Ovary (tissue), 9 donors: ENCODE results near the gene DLG1. TPM values are rescaled to one million over a fixed set of nuclear protein-coding genes. Genes with fewer than 3 reads are reported as not detected.
"Not testable (repeated sequence)": the region's sequence is repeated elsewhere in the genome, so short reads cannot be mapped to it uniquely, and the experiment has no call there.

Experiments
- DNase-seq, 5 donors: peaks; one replicate each; pipeline ENCODE4 v3.0.0-alpha.2; 2019 to 2020
- H3K27ac ChIP-seq, 2 donors: fragments of 200-600 bp; one replicate each; pipeline versions ENCODE4 v1.5.1 to v1.8.0; 2019 to 2022
- H3K27me3 ChIP-seq: fragments of 200-600 bp; one replicate; pipeline ENCODE4 v1.8.0; 2022
- H3K36me3 ChIP-seq: fragments of 200-600 bp; sonication (generic); one replicate; pipeline ENCODE4 v1.5.1; 2019
- H3K4me1 ChIP-seq: one replicate; pipeline ENCODE4 v1.8.1; 2013; ENCODE audit warnings: mild to moderate bottlenecking, moderate library complexity; ENCODE audit not compliant: insufficient read depth
- H3K4me3 ChIP-seq: fragments of 200-600 bp; sonication (generic); one replicate; pipeline ENCODE4 v1.5.1; 2017
- H3K9me3 ChIP-seq, 2 donors: fragments of 200-600 bp in 1 of 2; sonication (generic) in 1 of 2; one replicate each; pipeline versions ENCODE4 v1.5.1 to v1.8.1; 2013 to 2019; ENCODE audit warnings: mild to moderate bottlenecking in 1 of 2, moderate library complexity in 1 of 2
- CTCF ChIP-seq, 3 donors: fragments of 450-650 bp in 2 of 3; fragments of 200-600 bp in 1 of 3; IDR thresholded peaks; one replicate each; pipeline versions ENCODE4 v1.5.1 to v1.8.0; 2016 to 2022; ENCODE audit warnings: antibody characterized with exemption in 3 of 3, mild to moderate bottlenecking in 1 of 3
- EP300 ChIP-seq: sonication (generic); formaldehyde crosslinking; IDR thresholded peaks from one replicate; pipeline ENCODE4 v1.6.1; 2017; ENCODE audit warnings: antibody characterized with exemption
- POLR2A ChIP-seq: fragments of 450-650 bp; IDR thresholded peaks from one replicate; pipeline ENCODE4 v1.6.1; 2017; ENCODE audit warnings: antibody characterized with exemption, mild to moderate bottlenecking, moderate library complexity
- WGBS, 3 donors: extraction: QIAGEN DNeasy Blood & Tissue Kit in 1 of 3; methylation state at CpG; one replicate each; pipeline versions ENCODE4 v1.1.5 to v1.1.7; 2013 to 2017; 5-methylcytosine and 5-hydroxymethylcytosine counted together
- intact Hi-C, 4 donors: fragments of 100-400 bp; cut with DNase I; formaldehyde crosslinking; loops; one replicate each; pipeline versions ENCODE4 v1.11.0 to v1.15.1; 2022 to 2023
- polyA plus RNA-seq, 2 donors: library from polyadenylated mRNA; stranded (reverse); fragments of 200-250 nt in 1 of 2; fragments of 350-450 nt in 1 of 2; fragmentation: Illumina TruSeq in 1 of 2; extraction: RNeasy Lipid Tissue Mini Kit (QIAGEN cat#74804) in 1 of 2; gene quantifications; one replicate each; pipeline ENCODE4 v1.2.3, GENCODE V29; 2013 to 2014
- total RNA-seq, 7 donors: library from RNA; depleted of rRNA in 2 of 7; stranded (reverse); fragments of >200 nt in 2 of 7; fragmentation: NEBNext Ultra II Directional in 3 of 7; extraction: Animal tissue kit (Norgen Biotek cat#: 25700) in 3 of 7; gene quantifications; one replicate each; pipeline versions ENCODE4 v1.1.0 to v1.2.4, GENCODE V29; 2016 to 2023
- donor health status: DM: no; HTN: no; CAD: no; lungs with moderate emphysema.
- donor health status: DM: no; HTN: no; CAD: no.
- donor health status: Bipolar disorder and iron deficiency.
- donor health status: DM: yes; HTN: yes; CAD: no.
- donor health status: DM: no; HTN: no; CAD: no.
- donor health status: DM: yes; HTN: yes; CAD: no.

DLG1 gene
- total and polyA plus RNA-seq, 9 donors = 20.5 to 99.1 (median 62.5) TPM

- WGBS, 3 donors = 59 to 68% (median 67%) methylated on average over 4 of the region's 4 CpGs
- Histone ChIP-seq H3K27me3 (no peaks in the 10 kb centered on the region), H3K4me1 (no peaks in the 10 kb centered on the region), H3K36me3 (no peaks in the 10 kb centered on the region), H3K27ac (no peak overlapping the region), H3K9me3 (no peaks in the 10 kb centered on the region), H3K4me3 (no peak overlapping the region)
- intact Hi-C loops = no loop called here
- no peak for DNase-seq
- no peak for TF ChIP-seq POLR2A
- TF ChIP-seq CTCF (IDR thresholded peaks at IDR 0.05) = no peak
- TF ChIP-seq EP300 = no peak
Observed at GRCh38 chr3:197040658-197041057, 257.8 kb downstream of the DLG1 start.

- 83 to 84% (median 83%) methylated on average over 14 of the region's 14 CpGs for WGBS, 3 donors
- no peaks in the 10 kb centered on the region for H3K36me3 ChIP-seq
- intact Hi-C loops = no loop called here
- TF ChIP-seq CTCF (IDR thresholded peaks at IDR 0.05) (no peak), POLR2A (no peak), EP300 (no peak)
- H3K27me3 ChIP-seq = no peaks in the 10 kb centered on the region
- H3K4me1 ChIP-seq = no peaks in the 10 kb centered on the region
- H3K4me3 ChIP-seq = no peak overlapping the region
- no peaks in the 10 kb centered on the region for H3K9me3 ChIP-seq
- H3K27ac ChIP-seq = no peak overlapping the region
- no peak for DNase-seq
Observed at GRCh38 chr3:197038679-197039462, 259.5 kb downstream of the DLG1 start.

- Histone ChIP-seq H3K27ac (no peak overlapping the region), H3K9me3 (no peaks in the 10 kb centered on the region), H3K4me1 (peaks cover 2% of the 10 kb centered on the region), H3K36me3 (no peaks in the 10 kb centered on the region), H3K27me3 (no peaks in the 10 kb centered on the region), H3K4me3 (no peak overlapping the region)
- 43 to 51% (median 46%) methylated on average over 3 of the region's 3 CpGs for WGBS, 3 donors
- TF ChIP-seq POLR2A (no peak), EP300 (no peak), CTCF (IDR thresholded peaks at IDR 0.05) (no peak)
- no peak for DNase-seq
- intact Hi-C loops = no loop called here
Observed at GRCh38 chr3:197035577-197035976, 262.8 kb downstream of the DLG1 start.

GRCh38 chr3:197034778-197035177 lies 263.6 kb downstream of the DLG1 start:
- H3K27me3 ChIP-seq, H3K36me3 ChIP-seq, H3K4me1 ChIP-seq, intact Hi-C loops, H3K27ac ChIP-seq, DNase-seq, H3K4me3 ChIP-seq, H3K9me3 ChIP-seq: not testable (repeated sequence)
- 66 to 74% (median 69%) methylated on average over 5 of the region's 5 CpGs for WGBS, 3 donors

GRCh38 chr3:197033764-197034163 lies 264.6 kb downstream of the DLG1 start:
- H3K4me1 ChIP-seq, H3K27ac ChIP-seq, H3K9me3 ChIP-seq, intact Hi-C loops, DNase-seq, H3K27me3 ChIP-seq, H3K36me3 ChIP-seq, H3K4me3 ChIP-seq: not testable (repeated sequence)
- WGBS, 3 donors = 80 to 90% (median 88%) methylated on average over 3 of the region's 3 CpGs
